ENCODE measurements around the gene PRKAG3. TPM values are rescaled to one million over a fixed set of nuclear protein-coding genes. Genes with fewer than 3 reads are reported as not detected.
A peak's percentile ranks its signal among the peaks of the same experiment; 100 is the strongest.

Gene PRKAG3
- total RNA-seq, 1 donor from 2014 or later: not detected

DNA sequence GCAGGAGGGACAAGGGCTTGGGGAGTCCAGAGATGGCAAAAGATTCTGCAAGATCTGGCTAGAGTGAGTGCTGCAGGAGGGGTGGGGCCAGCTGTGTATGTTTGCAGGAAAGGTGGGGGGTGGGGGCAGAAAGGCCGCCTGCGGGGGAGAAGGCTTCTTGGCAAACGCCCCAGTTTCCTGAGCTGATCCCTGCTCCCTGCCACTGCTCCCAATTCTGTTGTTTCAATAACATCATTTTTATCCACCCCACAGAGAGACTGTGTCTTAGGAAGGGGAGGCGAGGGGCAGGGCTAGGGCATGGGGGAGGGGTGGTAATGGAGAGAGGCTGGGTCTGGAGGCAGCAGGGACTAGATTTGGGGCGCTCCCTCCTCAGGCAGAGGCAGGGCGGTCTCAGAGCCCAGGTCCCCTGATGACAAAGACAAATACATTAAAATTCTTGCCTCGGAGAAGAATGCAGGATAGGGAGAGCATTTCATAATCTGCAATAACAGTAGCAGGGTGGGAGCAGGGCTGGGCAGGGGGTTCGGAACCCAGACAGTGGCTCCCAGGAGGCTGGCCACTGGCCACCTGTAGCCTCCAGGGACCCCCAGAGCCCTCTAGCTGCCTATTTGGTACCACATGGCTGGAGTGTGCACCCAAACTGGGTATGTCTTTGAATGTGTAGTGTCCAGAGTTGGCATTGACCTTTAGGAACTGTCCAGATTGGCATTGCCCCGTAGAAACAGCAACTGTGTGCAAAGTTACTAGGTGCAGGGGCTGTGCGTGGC, 26.0 kb upstream of the PRKAG3 start:
- Mint-ChIP-seq H3K4me3 (peak overlapping the region; percentile 64), H3K27me3 (ENCODE audit: low read depth) (peaks cover 94% of the 10 kb centered on the region), H3K4me1 (peaks cover 10% of the 10 kb centered on the region), H3K9me3 (no peaks in the 10 kb centered on the region), H3K36me3 (ENCODE audit: low read depth) (no peaks in the 10 kb centered on the region), H3K27ac (ENCODE audit: unreplicated experiment) (no peak overlapping the region)
- no peak for DNase-seq (ENCODE audit: low read depth, low spot score)
- TF ChIP-seq, protein P1, sequence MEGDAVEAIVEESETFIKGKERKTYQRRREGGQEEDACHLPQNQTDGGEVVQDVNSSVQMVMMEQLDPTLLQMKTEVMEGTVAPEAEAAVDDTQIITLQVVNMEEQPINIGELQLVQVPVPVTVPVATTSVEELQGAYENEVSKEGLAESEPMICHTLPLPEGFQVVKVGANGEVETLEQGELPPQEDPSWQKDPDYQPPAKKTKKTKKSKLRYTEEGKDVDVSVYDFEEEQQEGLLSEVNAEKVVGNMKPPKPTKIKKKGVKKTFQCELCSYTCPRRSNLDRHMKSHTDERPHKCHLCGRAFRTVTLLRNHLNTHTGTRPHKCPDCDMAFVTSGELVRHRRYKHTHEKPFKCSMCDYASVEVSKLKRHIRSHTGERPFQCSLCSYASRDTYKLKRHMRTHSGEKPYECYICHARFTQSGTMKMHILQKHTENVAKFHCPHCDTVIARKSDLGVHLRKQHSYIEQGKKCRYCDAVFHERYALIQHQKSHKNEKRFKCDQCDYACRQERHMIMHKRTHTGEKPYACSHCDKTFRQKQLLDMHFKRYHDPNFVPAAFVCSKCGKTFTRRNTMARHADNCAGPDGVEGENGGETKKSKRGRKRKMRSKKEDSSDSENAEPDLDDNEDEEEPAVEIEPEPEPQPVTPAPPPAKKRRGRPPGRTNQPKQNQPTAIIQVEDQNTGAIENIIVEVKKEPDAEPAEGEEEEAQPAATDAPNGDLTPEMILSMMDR (conservative IDR thresholded peaks at IDR 0.05): no peak

GRCh38 chr2:218856896-218857243, 25.3 kb upstream of the PRKAG3 start:
- Mint-ChIP-seq H3K4me1 (peaks cover 10% of the 10 kb centered on the region), H3K9me3 (no peaks in the 10 kb centered on the region), H3K27ac (ENCODE audit: unreplicated experiment) (no peak overlapping the region), H3K36me3 (ENCODE audit: low read depth) (no peaks in the 10 kb centered on the region), H3K27me3 (ENCODE audit: low read depth) (peaks cover 89% of the 10 kb centered on the region), H3K4me3 (no peak overlapping the region)
- DNase-seq (ENCODE audit: low read depth, low spot score): no peak
- TF ChIP-seq, protein P1 (conservative IDR thresholded peaks at IDR 0.05): no peak

DNA sequence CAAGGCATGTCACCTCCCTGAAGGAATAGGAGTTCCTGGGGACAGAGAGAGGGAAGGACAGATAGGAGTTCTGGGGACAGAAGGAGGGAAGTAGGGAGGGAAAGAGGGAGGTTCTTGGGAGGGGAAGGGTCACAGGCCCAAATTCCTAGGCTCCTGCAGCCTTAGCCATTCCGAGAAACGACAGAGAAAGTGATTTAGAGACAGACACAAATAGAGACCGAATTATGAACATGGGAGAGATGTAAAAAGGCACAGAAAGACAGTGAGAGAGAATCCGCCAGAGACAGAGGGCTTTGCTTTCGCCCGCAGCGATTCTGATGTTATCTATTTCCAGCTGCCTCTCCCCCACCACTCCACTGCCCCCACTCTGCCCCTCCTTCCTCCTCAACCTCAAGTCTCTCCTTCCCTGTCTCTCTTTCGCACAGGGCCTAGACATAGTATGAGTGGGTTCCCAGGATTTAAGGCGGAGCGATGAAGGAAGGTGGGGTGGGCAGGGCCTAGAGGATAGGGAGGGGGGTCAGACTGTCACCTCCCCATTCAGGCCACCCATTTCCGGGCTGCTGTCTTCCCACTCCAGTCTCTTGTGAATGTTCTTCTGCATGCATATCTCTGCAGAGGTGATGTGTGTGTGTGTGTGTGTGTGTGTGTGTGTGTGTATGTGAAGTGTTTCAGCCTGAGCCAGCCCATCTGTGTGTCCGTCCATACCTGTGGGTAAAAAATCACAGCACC, 24.7 kb upstream of the PRKAG3 start:
- Mint-ChIP-seq H3K36me3 (ENCODE audit: low read depth) (no peaks in the 10 kb centered on the region), H3K27me3 (ENCODE audit: low read depth) (peaks cover 89% of the 10 kb centered on the region), H3K4me3 (no peak overlapping the region), H3K27ac (ENCODE audit: unreplicated experiment) (no peak overlapping the region), H3K4me1 (peaks cover 10% of the 10 kb centered on the region), H3K9me3 (no peaks in the 10 kb centered on the region)
- TF ChIP-seq, protein P1 (conservative IDR thresholded peaks at IDR 0.05): no peak
- DNase-seq (ENCODE audit: low read depth, low spot score): no peak

DNA sequence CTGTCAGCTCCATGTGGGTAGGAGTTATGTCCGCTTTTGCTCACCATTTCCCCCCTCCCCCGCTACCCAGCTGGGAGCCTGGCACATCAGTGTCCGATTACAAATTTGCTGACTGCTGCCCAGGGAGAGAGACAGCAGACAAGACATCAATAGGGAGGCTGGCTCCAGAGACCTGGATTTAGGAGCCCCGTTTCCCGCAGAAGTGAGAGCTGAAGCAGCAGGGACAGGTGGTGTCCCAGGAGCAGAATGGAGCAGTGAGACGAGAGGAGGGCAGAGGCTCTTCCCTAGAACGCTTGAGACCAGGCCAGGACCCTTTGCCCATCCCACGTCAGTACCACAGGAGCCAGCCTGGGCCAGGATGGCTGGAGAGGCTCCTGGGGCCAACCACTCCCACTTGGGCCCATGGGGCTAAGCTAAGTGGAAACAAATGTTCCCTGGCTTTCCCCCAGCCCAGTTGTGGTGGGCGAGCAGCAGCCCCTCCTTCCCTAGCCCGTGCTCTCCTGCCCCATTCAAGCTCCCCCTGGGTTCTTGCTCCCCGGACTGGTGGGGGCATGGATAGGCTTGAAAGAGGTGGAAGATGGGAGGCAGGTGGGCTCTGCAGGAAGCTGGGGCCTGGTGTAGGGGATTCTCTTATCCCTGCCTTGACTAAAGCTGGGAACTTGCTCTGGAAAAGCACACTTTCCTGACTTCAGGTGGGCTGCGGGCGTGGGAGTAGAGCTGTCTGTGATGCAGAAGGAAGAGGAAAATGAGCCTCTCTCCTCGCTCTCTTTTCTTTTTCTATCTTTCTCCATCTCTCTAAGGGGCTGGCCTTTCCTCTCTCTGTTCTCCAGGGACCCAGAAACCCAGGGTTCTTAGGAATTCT, 23.9 kb upstream of the PRKAG3 start:
- no peak for DNase-seq (ENCODE audit: low read depth, low spot score)
- H3K9me3 Mint-ChIP-seq: no peaks in the 10 kb centered on the region
- peaks cover 5% of the 10 kb centered on the region for H3K4me1 Mint-ChIP-seq
- TF ChIP-seq, protein P1 (conservative IDR thresholded peaks at IDR 0.05): no peak
- H3K36me3 Mint-ChIP-seq (ENCODE audit: low read depth): no peaks in the 10 kb centered on the region
- H3K4me3 Mint-ChIP-seq: no peak overlapping the region
- no peak overlapping the region for H3K27ac Mint-ChIP-seq (ENCODE audit: unreplicated experiment)
- peaks cover 89% of the 10 kb centered on the region for H3K27me3 Mint-ChIP-seq (ENCODE audit: low read depth)

GRCh38 chr2:218854860-218855259, 23.3 kb upstream of the PRKAG3 start:
- Mint-ChIP-seq H3K9me3 (no peaks in the 10 kb centered on the region), H3K36me3 (ENCODE audit: low read depth) (no peaks in the 10 kb centered on the region), H3K4me3 (no peak overlapping the region), H3K27me3 (ENCODE audit: low read depth) (peaks cover 89% of the 10 kb centered on the region), H3K27ac (ENCODE audit: unreplicated experiment) (no peak overlapping the region), H3K4me1 (no peaks in the 10 kb centered on the region)
- no peak for DNase-seq (ENCODE audit: low read depth, low spot score)
- TF ChIP-seq, protein P1 (conservative IDR thresholded peaks at IDR 0.05): no peak

Data from neural crest cell (in vitro differentiated cells).